ENCODE data around the gene KRTAP8-1. TPM values are rescaled to one million over a fixed set of nuclear protein-coding genes. Genes with fewer than 3 reads are reported as not detected.

Gene KRTAP8-1
- total RNA-seq, 4 donors from 2014 or later: not detected

- intact Hi-C loops (cut with DNase I): no loop called here
- no peaks in the 10 kb centered on the region for H3K36me3 ChIP-seq
- no peak for TF ChIP-seq POLR2AphosphoS5 (IDR thresholded peaks at IDR 0.05)
- TF ChIP-seq EP300 (IDR thresholded peaks at IDR 0.05): no peak
- no peak for TF ChIP-seq POLR2A (IDR thresholded peaks at IDR 0.05; ENCODE audit: low read depth)
- TF ChIP-seq CTCF (IDR thresholded peaks at IDR 0.05): no peak
- no peaks in the 10 kb centered on the region for H3K9me3 ChIP-seq
- no peaks in the 10 kb centered on the region for H3K27me3 ChIP-seq
- 47% methylated on average over 2 of the region's 2 CpGs for WGBS
- no peak overlapping the region for H3K4me3 ChIP-seq
- DNase-seq (ENCODE audit: extremely low spot score): no peak
- no peaks in the 10 kb centered on the region for H3K4me1 ChIP-seq
- H3K27ac ChIP-seq (replicated peaks in 1 of 4): no peak overlapping the region
These were observed 19.3 kb downstream of the KRTAP8-1 start for GRCh38 chr21:30793581-30794314.

GRCh38 chr21:30779249-30779648, 33.8 kb downstream of the KRTAP8-1 start:
- Histone ChIP-seq H3K4me1 (no peaks in the 10 kb centered on the region), H3K27ac (replicated peaks in 1 of 4) (no peak overlapping the region), H3K4me3 (no peak overlapping the region), H3K9me3 (no peaks in the 10 kb centered on the region), H3K27me3 (peaks cover 0 to 5% (median 0%) of the 10 kb centered on the region in 4 donors), H3K36me3 (no peaks in the 10 kb centered on the region)
- TF ChIP-seq EP300 (IDR thresholded peaks at IDR 0.05) (no peak), CTCF (IDR thresholded peaks at IDR 0.05) (no peak), POLR2AphosphoS5 (IDR thresholded peaks at IDR 0.05) (no peak), POLR2A (IDR thresholded peaks at IDR 0.05; ENCODE audit: low read depth) (no peak)
- WGBS: 93% methylated on average over 1 of the region's 1 CpG
- intact Hi-C loops (cut with DNase I): no loop called here
- DNase-seq (ENCODE audit: extremely low spot score): no peak

- no peak for DNase-seq (ENCODE audit: extremely low spot score)
- no peak for TF ChIP-seq CTCF (IDR thresholded peaks at IDR 0.05)
- TF ChIP-seq POLR2A (IDR thresholded peaks at IDR 0.05; ENCODE audit: low read depth): no peak
- TF ChIP-seq POLR2AphosphoS5 (IDR thresholded peaks at IDR 0.05): no peak
- no peak for TF ChIP-seq EP300 (IDR thresholded peaks at IDR 0.05)
- H3K27me3 ChIP-seq: no peaks in the 10 kb centered on the region
- no peak overlapping the region for H3K4me3 ChIP-seq
- H3K9me3 ChIP-seq: no peaks in the 10 kb centered on the region
- 91% methylated on average over 4 of the region's 4 CpGs for WGBS
- no peak overlapping the region for H3K27ac ChIP-seq (replicated peaks in 1 of 4)
- no peaks in the 10 kb centered on the region for H3K36me3 ChIP-seq
- intact Hi-C loops (cut with DNase I): no loop called here
- H3K4me1 ChIP-seq: no peaks in the 10 kb centered on the region
These were observed 43.2 kb downstream of the KRTAP8-1 start for GRCh38 chr21:30769724-30770431.

Small RNA genes within 50 kb of the gene (small RNA-seq; reads per million reads assigned to genes)
- 0 reads per million in 3 donors for gene AP000244.1
- 0 reads per million in 3 donors for gene KRTAP8-2P
- 0 reads per million in 3 donors for gene KRTAP8-3P

Other genes with a start within 250 kb of the KRTAP8-1 start
- not detected for gene KRTAP22-2, start 222.9 kb downstream of the KRTAP8-1 start, total RNA-seq
- gene KRTAP6-3, start 220.8 kb downstream of the KRTAP8-1 start, total RNA-seq: not detected
- gene KRTAP6-2, start 214.4 kb downstream of the KRTAP8-1 start, total RNA-seq: not detected
- not detected for gene KRTAP22-1, start 212.2 kb downstream of the KRTAP8-1 start, total RNA-seq
- gene KRTAP6-1, start 199.3 kb downstream of the KRTAP8-1 start, total RNA-seq: not detected
- gene KRTAP20-1, start 196.8 kb downstream of the KRTAP8-1 start, total RNA-seq: not detected
- gene KRTAP20-4, start 192.6 kb downstream of the KRTAP8-1 start, total RNA-seq: not detected
- gene KRTAP20-2, start 178.1 kb downstream of the KRTAP8-1 start, total RNA-seq: not detected
- gene KRTAP20-3, start 170.4 kb downstream of the KRTAP8-1 start, total RNA-seq: not detected
- gene KRTAP21-3, start 94.5 kb downstream of the KRTAP8-1 start, total RNA-seq: not detected
- not detected for gene KRTAP21-2, start 66.0 kb downstream of the KRTAP8-1 start, total RNA-seq
- not detected for gene KRTAP21-1, start 57.8 kb downstream of the KRTAP8-1 start, total RNA-seq
- not detected for gene KRTAP7-1, start 16.5 kb upstream of the KRTAP8-1 start, total RNA-seq
- gene KRTAP11-1, start 68.3 kb upstream of the KRTAP8-1 start, total RNA-seq: not detected
- gene KRTAP19-8, start 225.2 kb upstream of the KRTAP8-1 start, total RNA-seq: not detected

Data from esophagus muscularis mucosa (tissue), 4 donors.